Gastroesophageal sphincter (tissue), 4 donors: Measurements from ENCODE around the gene EFEMP2. TPM values are rescaled to one million over a fixed set of nuclear protein-coding genes. Genes with fewer than 3 reads are reported as not detected.
"Not testable (repeated sequence)": the region's sequence is repeated elsewhere in the genome, so short reads cannot be mapped to it uniquely, and the experiment has no call there.

Source experiments
- ATAC-seq: fragments of 150-250 bp; one replicate; pipeline ENCODE4 v1.9.1; 2016; ENCODE audit warnings: mild to moderate bottlenecking, moderate library complexity
- H3K27ac ChIP-seq, 4 donors: fragments of 200-600 bp; sonication (generic) in 3 of 4; 1 replicate in 3 of 4; 2 replicates in 1 of 4; pipeline ENCODE4 v1.5.1; 2016 to 2019
- H3K27me3 ChIP-seq: fragments of 200-600 bp; sonication (generic); one replicate; pipeline ENCODE4 v1.5.1; 2019
- H3K36me3 ChIP-seq, 2 donors: fragments of 200-600 bp; sonication (generic); one replicate each; pipeline ENCODE4 v1.5.1; 2019; ENCODE audit warnings: control low read depth in 1 of 2
- H3K4me1 ChIP-seq, 3 donors: fragments of 200-600 bp; sonication (generic); 1 replicate in 2 of 3; 2 replicates in 1 of 3; pipeline ENCODE4 v1.5.1; 2016 to 2019; ENCODE audit warnings: control low read depth in 2 of 3
- H3K4me3 ChIP-seq, 2 donors: fragments of 200-600 bp; sonication (generic); one replicate each; pipeline ENCODE4 v1.5.1; 2019; ENCODE audit warnings: mild to moderate bottlenecking in 1 of 2, moderate library complexity in 1 of 2
- H3K9me3 ChIP-seq, 3 donors: fragments of 200-600 bp; sonication (generic); one replicate each; pipeline ENCODE4 v1.5.1; 2017 to 2019; ENCODE audit warnings: control low read depth in 2 of 3
- CTCF ChIP-seq, 4 experiments: fragments of 200-600 bp in 2 of 4; fragments of 450-650 bp in 2 of 4; sonication (generic) in 1 of 4; IDR thresholded peaks; one replicate each; pipeline ENCODE4 v1.5.1; 2017 to 2019; ENCODE audit warnings: antibody characterized with exemption in 4 of 4, mild to moderate bottlenecking in 2 of 4, moderate library complexity in 2 of 4
- EP300 ChIP-seq: sonication (generic); formaldehyde crosslinking; IDR thresholded peaks from one replicate; pipeline ENCODE4 v1.6.1; 2017; ENCODE audit warnings: antibody characterized with exemption, mild to moderate bottlenecking
- POLR2A ChIP-seq, 2 donors: fragments of 450-650 bp; IDR thresholded peaks; one replicate each; pipeline ENCODE4 v1.6.1; 2017; ENCODE audit warnings: antibody characterized with exemption in 2 of 2, mild to moderate bottlenecking in 2 of 2, moderate library complexity in 1 of 2
- POLR2AphosphoS5 ChIP-seq: sonication (generic); formaldehyde crosslinking; IDR thresholded peaks from one replicate; pipeline ENCODE4 v1.6.1; 2017; ENCODE audit warnings: antibody characterized with exemption
- WGBS, 2 donors: methylation state at CpG; one replicate each; pipeline ENCODE4 v1.1.5; 2018; ENCODE audit warnings: low coverage in 1 of 2; 5-methylcytosine and 5-hydroxymethylcytosine counted together
- total RNA-seq, 4 donors: library from RNA; depleted of rRNA; stranded (reverse); fragments of >200 nt; gene quantifications; one replicate each; pipeline ENCODE4 v1.1.0, GENCODE V29; 2016

EFEMP2 gene
- total RNA-seq, 4 donors from 2014 or later, result 55.6 to 92.8 (median 81.2) TPM

DNA sequence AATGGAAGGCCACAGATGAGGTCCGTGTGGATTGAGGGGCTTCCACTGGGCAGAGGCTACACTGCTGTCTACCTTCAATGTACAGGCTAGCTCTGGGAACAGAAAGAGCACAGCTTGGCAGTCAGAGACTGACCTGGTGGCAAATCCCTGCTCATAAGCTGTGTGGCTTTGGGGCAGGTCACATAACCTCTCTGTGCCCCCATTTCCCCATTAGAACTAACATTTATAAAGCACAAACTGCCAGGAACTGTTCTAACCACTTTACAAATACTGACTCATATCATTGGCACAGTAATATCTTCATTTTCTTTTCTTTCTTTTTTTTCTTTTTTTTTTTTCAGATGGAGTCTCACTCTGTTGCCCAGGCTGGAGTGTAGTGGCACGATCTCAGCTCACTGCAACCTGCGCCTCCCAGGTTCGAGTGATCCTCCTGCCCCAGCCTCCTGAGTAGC, 24.4 kb upstream of the EFEMP2 start:
- Histone ChIP-seq H3K27me3 (peaks cover 13% of the 10 kb centered on the region), H3K9me3 (no peaks in the 10 kb centered on the region), H3K4me3 (no peak overlapping the region), H3K27ac (no peak overlapping the region), H3K4me1 (peaks cover 0 to 45% (median 24%) of the 10 kb centered on the region in 3 donors), H3K36me3 (no peaks in the 10 kb centered on the region)
- 79 to 88% methylated on average over 2 to 3 of the region's 4 CpGs for WGBS, 2 donors
- TF ChIP-seq EP300, result no peak
- no peak for TF ChIP-seq POLR2A (IDR thresholded peaks at IDR 0.05)
- TF ChIP-seq POLR2AphosphoS5, result no peak
- no peak for TF ChIP-seq CTCF (IDR thresholded peaks at IDR 0.05)
- ATAC-seq, result no peak

DNA sequence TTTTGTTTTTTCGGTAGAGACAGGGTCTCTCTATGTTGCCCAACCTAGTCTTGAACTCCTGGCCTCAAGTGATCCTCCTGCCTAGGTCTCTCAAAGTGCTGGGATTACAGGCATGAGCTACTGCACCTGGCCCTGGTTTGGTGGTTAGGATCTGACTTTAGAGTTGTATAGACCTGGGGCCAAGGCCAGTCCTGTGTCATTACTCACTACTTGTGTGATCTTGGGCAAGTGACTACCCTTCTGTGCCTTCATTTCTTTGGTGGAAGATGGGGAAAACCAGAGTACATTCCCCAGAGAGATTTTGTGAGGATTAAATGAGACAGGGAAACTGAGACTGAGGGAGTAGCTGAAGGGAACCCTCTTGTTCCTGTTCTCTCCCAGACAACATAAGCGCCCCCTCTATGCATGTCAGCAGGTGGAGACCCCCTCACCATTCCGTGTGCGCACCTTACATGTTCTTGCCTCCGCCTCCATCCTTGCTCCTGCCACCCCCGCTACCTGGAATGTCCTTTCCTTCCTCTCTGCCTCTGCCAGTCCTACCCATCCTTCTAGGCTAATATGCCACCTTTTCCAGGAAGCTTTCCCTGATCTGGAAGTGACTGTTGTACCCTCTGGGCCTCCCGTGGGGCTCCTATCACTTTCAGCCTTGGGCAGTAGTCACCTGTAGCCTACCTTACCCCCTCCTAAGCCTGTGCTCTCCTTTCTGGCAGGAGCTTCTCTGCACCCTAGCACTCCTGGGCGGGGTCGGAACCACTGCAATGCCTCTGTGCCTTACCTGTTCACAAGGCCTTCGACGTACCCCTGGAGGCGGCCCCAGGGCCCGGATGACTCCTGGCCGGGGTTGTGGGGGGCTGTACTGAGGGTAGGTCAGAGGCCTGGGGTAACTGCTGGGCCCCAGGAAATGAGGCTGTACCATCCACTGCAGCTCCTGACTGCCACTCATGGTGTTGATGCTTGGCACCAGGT, 23.7 kb upstream of the EFEMP2 start:
- Histone ChIP-seq H3K27ac (peak overlapping the region in 1 of 4 donors; percentile 11), H3K27me3 (peaks cover 13% of the 10 kb centered on the region), H3K4me1 (peaks cover 0 to 52% (median 28%) of the 10 kb centered on the region in 3 donors), H3K36me3 (no peaks in the 10 kb centered on the region), H3K9me3 (no peaks in the 10 kb centered on the region), H3K4me3 (no peak overlapping the region)
- no peak for ATAC-seq
- TF ChIP-seq POLR2AphosphoS5 (no peak), CTCF (IDR thresholded peaks at IDR 0.05) (no peak), POLR2A (IDR thresholded peaks at IDR 0.05) (no peak), EP300 (no peak)
- 90 to 94% methylated on average over 5 to 6 of the region's 14 CpGs for WGBS, 2 donors

DNA sequence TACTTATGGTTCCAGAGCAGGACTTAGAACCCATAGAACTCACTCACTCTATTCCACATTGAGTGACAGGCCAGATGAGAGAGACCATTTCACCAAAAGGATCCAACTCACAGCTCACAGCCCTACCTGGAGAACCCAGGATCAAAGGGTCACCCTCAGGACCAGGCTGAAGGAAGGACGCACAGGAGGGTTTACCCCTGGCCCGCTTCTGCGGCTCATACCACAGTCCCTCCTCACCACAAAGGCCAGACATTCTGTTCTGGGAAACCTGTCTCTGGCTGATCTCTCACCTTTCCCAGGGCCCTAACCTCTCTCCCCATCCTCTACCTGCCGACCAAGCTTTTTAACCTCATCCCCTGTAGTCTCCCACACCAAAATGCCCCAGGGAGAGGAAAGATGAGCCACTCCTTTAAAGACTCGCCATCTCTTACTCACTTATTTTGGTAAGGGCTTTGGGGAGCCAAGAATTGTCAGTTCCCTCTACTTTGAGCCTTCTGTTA, 22.9 kb upstream of the EFEMP2 start:
- 91 to 95% methylated on average over 4 to 5 of the region's 5 CpGs for WGBS, 2 donors
- no peak for TF ChIP-seq EP300
- TF ChIP-seq POLR2A (IDR thresholded peaks at IDR 0.05), result no peak
- TF ChIP-seq CTCF (IDR thresholded peaks at IDR 0.05), result no peak
- no peak for TF ChIP-seq POLR2AphosphoS5
- Histone ChIP-seq H3K4me3 (no peak overlapping the region), H3K4me1 (peaks cover 0 to 55% (median 28%) of the 10 kb centered on the region in 3 donors), H3K9me3 (no peaks in the 10 kb centered on the region), H3K27me3 (peaks cover 13% of the 10 kb centered on the region), H3K36me3 (no peaks in the 10 kb centered on the region), H3K27ac (no peak overlapping the region)
- ATAC-seq, result no peak

DNA sequence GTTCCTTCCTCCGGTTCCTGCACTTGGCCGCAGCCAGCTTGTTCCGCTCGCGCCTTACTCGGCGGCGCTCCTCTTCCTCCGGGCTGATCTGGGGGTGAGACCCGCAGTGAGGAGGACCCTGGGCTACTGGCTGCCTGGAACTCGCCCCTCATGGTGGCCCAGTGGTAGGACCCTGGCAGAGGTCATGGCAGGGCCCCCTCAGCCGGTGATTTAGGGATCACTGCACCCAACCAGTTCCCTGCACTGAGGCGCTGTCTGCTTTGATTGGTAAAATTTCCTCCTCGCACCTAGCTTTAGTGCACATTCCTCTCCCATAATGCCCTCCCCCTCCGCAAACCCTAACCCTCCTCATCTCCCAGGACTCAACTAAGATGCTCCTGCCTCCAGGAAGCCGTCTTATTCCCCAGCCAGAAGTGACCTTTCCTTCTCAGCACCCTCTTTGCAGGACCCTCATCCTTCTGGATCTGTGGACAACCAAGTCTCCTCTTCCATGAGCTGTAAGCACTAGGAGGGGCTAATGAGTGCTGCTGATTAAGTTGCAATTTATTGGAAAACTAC, 21.5 kb upstream of the EFEMP2 start:
- 49 to 94% methylated on average over 2 to 4 of the region's 16 CpGs for WGBS, 2 donors

DNA sequence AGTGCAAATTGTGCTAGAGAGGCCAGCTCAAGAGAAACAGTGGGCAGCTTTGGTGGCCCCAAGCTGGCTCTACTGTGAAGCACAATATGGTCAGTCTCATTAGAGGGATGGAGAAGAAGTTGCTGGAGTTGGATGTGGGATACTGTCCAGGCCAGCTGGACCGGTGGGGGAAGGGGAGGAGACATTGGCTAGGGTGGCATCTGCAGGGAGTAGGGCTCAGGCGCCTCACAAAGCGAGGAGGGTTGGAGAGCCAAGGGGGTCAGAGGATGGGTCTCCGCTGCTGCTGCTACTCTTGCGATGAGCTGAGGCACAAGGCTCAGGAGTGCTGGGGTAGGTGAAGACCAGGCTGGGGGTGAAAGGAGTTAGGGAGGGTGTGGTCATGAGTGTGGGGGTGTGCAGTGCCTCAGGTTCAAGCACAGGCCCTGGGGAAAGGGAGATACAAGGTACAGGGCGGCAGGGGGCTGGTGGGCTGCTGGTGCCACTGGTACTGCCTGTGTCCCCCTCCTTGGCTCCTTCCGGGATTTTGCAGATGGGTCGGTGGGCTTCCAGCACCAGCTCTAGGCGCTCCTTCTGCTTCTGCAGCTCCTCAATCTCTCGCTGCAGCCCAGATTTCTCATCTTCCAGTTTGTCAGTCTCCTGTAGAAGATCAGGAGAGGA, 20.2 kb upstream of the EFEMP2 start:
- peaks cover 0 to 61% (median 30%) of the 10 kb centered on the region in 3 donors for H3K4me1 ChIP-seq
- H3K4me3 ChIP-seq, result peak overlapping the region in 1 of 2 donors; percentile 86

More for the DNA sequence above, 21.5 kb upstream of the EFEMP2 start:
- H3K27ac ChIP-seq, result peak overlapping the region; percentile 65 to 99 (median 95)
- TF ChIP-seq POLR2A (IDR thresholded peaks at IDR 0.05), result peak; percentile 14 to 26
- TF ChIP-seq POLR2AphosphoS5, result no peak
- H3K4me1 ChIP-seq, result peaks cover 0 to 54% (median 30%) of the 10 kb centered on the region in 3 donors
- peaks cover 3% of the 10 kb centered on the region for H3K27me3 ChIP-seq
- no peaks in the 10 kb centered on the region for H3K36me3 ChIP-seq
- H3K4me3 ChIP-seq, result peak overlapping the region in 1 of 2 donors; percentile 26
- H3K9me3 ChIP-seq, result no peaks in the 10 kb centered on the region
- ATAC-seq, result no peak

DNA sequence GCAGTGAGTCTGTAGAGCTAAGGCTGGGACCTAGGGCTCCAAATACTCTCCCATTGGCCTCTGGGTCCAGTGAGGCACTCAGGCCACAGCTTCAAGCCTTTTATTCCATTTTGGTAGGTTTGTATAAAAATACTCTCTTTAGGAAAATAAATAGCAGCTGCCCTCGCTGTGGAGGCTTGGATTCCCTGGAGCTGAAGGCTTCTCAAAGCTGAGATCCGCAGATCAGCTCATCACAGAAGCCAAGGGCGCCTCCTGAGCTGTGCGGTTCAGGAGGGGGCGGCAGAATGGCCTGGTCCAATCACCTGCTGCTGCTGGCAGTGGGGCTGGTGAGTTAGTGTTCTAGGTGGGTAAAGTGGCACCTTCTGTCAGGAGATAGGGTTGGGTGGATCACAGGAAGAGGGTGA, 19.5 kb upstream of the EFEMP2 start:
- 55% methylated on average over 5 of the region's 5 CpGs; no CpG with 5 or more reads in 1 of the 2 donors for WGBS, 2 donors
- not testable (repeated sequence) for H3K36me3 ChIP-seq, ATAC-seq, H3K9me3 ChIP-seq, H3K27me3 ChIP-seq
- peak overlapping the region; percentile 82 to 99 (median 95) for H3K27ac ChIP-seq
- H3K4me3 ChIP-seq, result peak overlapping the region in 1 of 2 donors; percentile 86
- peaks cover 0 to 67% (median 37%) of the 10 kb centered on the region in 3 donors for H3K4me1 ChIP-seq

More for the DNA sequence above, 20.2 kb upstream of the EFEMP2 start:
- peak overlapping the region; percentile 82 to 99 (median 95) for H3K27ac ChIP-seq
- TF ChIP-seq POLR2AphosphoS5 (no peak), EP300 (no peak), POLR2A (IDR thresholded peaks at IDR 0.05) (no peak), CTCF (IDR thresholded peaks at IDR 0.05) (no peak)
- ATAC-seq, result no peak
- H3K9me3 ChIP-seq, result no peaks in the 10 kb centered on the region
- no peaks in the 10 kb centered on the region for H3K27me3 ChIP-seq
- WGBS, 2 donors, result 76 to 82% methylated on average over 5 to 6 of the region's 10 CpGs
- H3K36me3 ChIP-seq, result no peaks in the 10 kb centered on the region
